HCT116 (cell line): ENCODE measurements around the gene HNRNPDL. TPM values are rescaled to one million over a fixed set of nuclear protein-coding genes. Genes with fewer than 3 reads are reported as not detected.
"Not testable (repeated sequence)": the region's sequence is repeated elsewhere in the genome, so short reads cannot be mapped to it uniquely, and the experiment has no call there.

Experiments
- ATAC-seq: fragments of 200-7000 bp; cut with Tn5 transposase; 2 replicates; pipeline ENCODE4 v1.9.1; 2020; ENCODE audit warnings: mild to moderate bottlenecking, moderate library complexity
- BruUV-seq: library from RNA; stranded (reverse); fragments of 400-500 nt; replicated peaks from 2 replicates; lab custom pipeline; 2021; lab: Mats Ljungman, UMichigan
- CTCF ChIA-PET: fragments of 300-600 bp; sonication (Branson Sonifier 250); formaldehyde crosslinking; loops from one replicate; lab custom pipeline; 2021; ENCODE audit warnings: antibody characterized with exemption; lab: Charles Lee
- POLR2A ChIA-PET: fragments of 300-600, 350-600 bp; sonication (Branson Sonifier 250); formaldehyde crosslinking; loops from one replicate; lab custom pipeline; 2021; ENCODE audit warnings: antibody characterized with exemption; lab: Charles Lee
- RAD21 ChIA-PET, 2 experiments: fragments of 300-600 bp; sonication (Branson Sonifier 250); formaldehyde crosslinking; loops; one replicate each; lab custom pipeline; 2023; ENCODE audit warnings: low total read pairs in 2 of 2; ENCODE audit not compliant: uncharacterized antibody in 2 of 2, unreplicated experiment in 2 of 2, low non-redundant PET in 1 of 2; lab: Charles Lee
- DNase-seq: peaks from one replicate; pipeline ENCODE4 v3.0.0-alpha.2; 2010; ENCODE audit warnings: low read depth, low spot score
- H2AFZ ChIP-seq: fragments of 200-600 bp; shearing (Covaris generic), sonication (generic); 2 replicates; pipeline ENCODE4 v1.6.1; 2017; ENCODE audit warnings: low read depth, mixed run types, mixed read lengths, antibody characterized with exemption, low read length; ENCODE audit not compliant: poor library complexity, severe bottlenecking
- H3K27ac ChIP-seq: 2 replicates; pipeline ENCODE4 v1.5.1; 2012; ENCODE audit warnings: low read depth, low read length
- H3K27me3 ChIP-seq: fragments of 200-600 bp; sonication (generic); 2 replicates; pipeline ENCODE4 v1.6.1; 2016; ENCODE audit warnings: mixed run types, low read length, mixed read lengths; ENCODE audit not compliant: insufficient read depth
- H3K36me3 ChIP-seq, 2 experiments: fragments of 200-500 bp in 1 of 2; fragments of 200-600 bp in 1 of 2; sonication (Bioruptor generic) in 1 of 2; sonication (generic) in 1 of 2; 2 replicates each; pipeline versions ENCODE4 v1.5.1 to v1.6.1; 2014 to 2016; ENCODE audit warnings: low read length in 2 of 2, inconsistent platforms in 1 of 2, mixed read lengths in 1 of 2, mixed run types in 1 of 2; ENCODE audit not compliant: insufficient read depth in 2 of 2, control insufficient read depth in 1 of 2
- H3K4me1 ChIP-seq, 2 experiments: fragments of 200-600 bp in 1 of 2; sonication (generic) in 1 of 2; 2 replicates each; pipeline versions ENCODE4 v1.5.1 to v1.6.1; 2012 to 2017; ENCODE audit warnings: low read length in 2 of 2, inconsistent platforms in 1 of 2, mild to moderate bottlenecking in 1 of 2, mixed read lengths in 1 of 2, mixed run types in 1 of 2, moderate library complexity in 1 of 2; ENCODE audit not compliant: insufficient read depth in 2 of 2, control insufficient read depth in 1 of 2
- H3K4me2 ChIP-seq: fragments of 200-600 bp; sonication (generic); 2 replicates; pipeline ENCODE4 v1.6.1; 2017; ENCODE audit warnings: mixed run types, low read length, mixed read lengths
- H3K4me3 ChIP-seq, 2 experiments: fragments of 200-600 bp in 1 of 2; sonication (generic) in 1 of 2; replicated peaks in 1 of 2; 2 replicates each; pipeline ENCODE4 v1.5.1; 2011 to 2016; ENCODE audit warnings: low read length in 2 of 2, control low read depth in 1 of 2, low read depth in 1 of 2, mild to moderate bottlenecking in 1 of 2, mixed read lengths in 1 of 2, mixed run types in 1 of 2
- H3K79me2 ChIP-seq: fragments of 200-600 bp; sonication (generic); 2 replicates; pipeline ENCODE4 v1.6.1; 2017; ENCODE audit warnings: mild to moderate bottlenecking, mixed run types, low read length, moderate library complexity, mixed read lengths; ENCODE audit not compliant: insufficient read depth
- H3K9ac ChIP-seq: fragments of 200-600 bp; sonication (generic); 2 replicates; pipeline ENCODE4 v1.6.1; 2016; ENCODE audit warnings: low read length, mixed read lengths
- H3K9me2 ChIP-seq: fragments of 200-600 bp; sonication (generic), shearing (Covaris generic); 2 replicates; pipeline ENCODE4 v1.6.1; 2017; ENCODE audit warnings: mixed run types, mild to moderate bottlenecking, moderate library complexity; ENCODE audit not compliant: insufficient read depth
- H3K9me3 ChIP-seq, 2 experiments: fragments of 200-500 bp in 1 of 2; fragments of 200-600 bp in 1 of 2; sonication (Bioruptor generic) in 1 of 2; sonication (generic) in 1 of 2; 2 replicates each; pipeline ENCODE4 v1.6.1; 2014 to 2017; ENCODE audit warnings: low read length in 2 of 2, mixed read lengths in 2 of 2, inconsistent platforms in 1 of 2, low read depth in 1 of 2, mild to moderate bottlenecking in 1 of 2, mixed run types in 1 of 2, moderate library complexity in 1 of 2; ENCODE audit not compliant: control insufficient read depth in 1 of 2, insufficient read depth in 1 of 2
- H4K20me1 ChIP-seq: fragments of 200-600 bp; sonication (generic), shearing (Covaris generic); 2 replicates; pipeline ENCODE4 v1.6.1; 2017; ENCODE audit warnings: mixed run types, mild to moderate bottlenecking, moderate library complexity; ENCODE audit not compliant: insufficient read depth
- CBX3 ChIP-seq: IDR thresholded peaks from 2 replicates; pipeline ENCODE4 v1.6.1; 2012; ENCODE audit warnings: low read depth
- CTCF ChIP-seq, 3 experiments: fragments of 200-600 bp in 1 of 3; sonication (generic) in 1 of 3; IDR thresholded peaks in 2 of 3; conservative IDR thresholded peaks in 1 of 3; 2 replicates each; pipeline ENCODE4 v1.5.1; 2012 to 2017; ENCODE audit warnings: low read depth in 2 of 3, low read length in 2 of 3, antibody characterized with exemption in 1 of 3, borderline replicate concordance in 1 of 3, control low read depth in 1 of 3, mild to moderate bottlenecking in 1 of 3, mixed read lengths in 1 of 3, mixed run types in 1 of 3, moderate library complexity in 1 of 3; ENCODE audit not compliant: insufficient read depth in 1 of 3
- MAX ChIP-seq: IDR thresholded peaks from 2 replicates; pipeline ENCODE4 v1.6.1; 2012
- POLR2AphosphoS5 ChIP-seq: IDR thresholded peaks from 2 replicates; pipeline ENCODE4 v1.6.1; 2011; ENCODE audit warnings: mild to moderate bottlenecking, low read depth, low read length, moderate library complexity
- RAD21 ChIP-seq: IDR thresholded peaks from 2 replicates; pipeline ENCODE4 v1.6.1; 2012; ENCODE audit warnings: low read depth, mild to moderate bottlenecking
- ZFX ChIP-seq: fragments of 450-650 bp; IDR thresholded peaks from 2 replicates; pipeline ENCODE4 v1.6.1; 2017
- intact Hi-C: fragments of 100-400 bp; cut with micrococcal nuclease; formaldehyde crosslinking; loops from 2 replicates; pipeline ENCODE4 v1.10.0; 2022
- total RNA-seq: library from RNA; stranded (reverse); gene quantifications from one replicate; pipeline ENCODE4 v1.2.1, GENCODE V29; 2021; ENCODE audit not compliant: unreplicated experiment

The HNRNPDL gene
- total RNA-seq, 1 experiment from 2014 or later, result 206 TPM

GRCh38 chr4:82388405-82388804, 41.9 kb downstream of the HNRNPDL start:
- H3K9me3 ChIP-seq, result no peaks in the 10 kb centered on the region
- no peak overlapping the region for H3K4me3 ChIP-seq
- H3K4me1 ChIP-seq, result no peaks in the 10 kb centered on the region; a peak in 1 of 4 replicates
- no peak overlapping the region for H3K4me2 ChIP-seq
- TF ChIP-seq MAX, result no peak
- TF ChIP-seq POLR2AphosphoS5, result no peak
- TF ChIP-seq CTCF (IDR thresholded peaks at IDR 0.05 in 2 of 3, conservative IDR thresholded peaks at IDR 0.05 in 1 of 3; ENCODE audit: borderline replicate concordance in 1 of 3, insufficient read depth in 1 of 3, low read depth in 2 of 3, low read length in 2 of 3), result peak; percentile 18 to 22 (median 21); a peak in 2 of 6 replicates
- TF ChIP-seq RAD21, result peak; percentile 51
- 0 out of 2 replicates have a peak, but pooled peaks have one; percentile 22 for TF ChIP-seq CBX3
- TF ChIP-seq ZFX, result no peak
- TF ChIP-seq, all 23 proteins: peak for 3
- POLR2A ChIA-PET, result interaction anchor here (1.1 to 1.4 kb wide), 2 partner anchors 9 to 41 kb away, joined by 3 read pairs; no protein-coding TSS in a partner anchor
- peak; percentile 68 for ATAC-seq
- Histone ChIP-seq H3K36me3 (no peaks in the 10 kb centered on the region), H3K9me2 (no peaks in the 10 kb centered on the region), H4K20me1 (no peaks in the 10 kb centered on the region), H3K79me2 (no peaks in the 10 kb centered on the region), H3K9ac (no peak overlapping the region), H3K27me3 (no peaks in the 10 kb centered on the region), H2AFZ (no peak overlapping the region), H3K27ac (no peak overlapping the region)
- CTCF ChIA-PET, result interaction anchor here (0.9 kb wide), 1 partner anchor 8 kb away, joined by 3 read pairs; no protein-coding TSS in a partner anchor
- intact Hi-C loops, result no loop called here
- DNase-seq, result no peak
- RAD21 ChIA-PET, result no interaction called here
- no TSS peak for BruUV-seq

- H3K36me3 ChIP-seq, RAD21 ChIA-PET, H3K9ac ChIP-seq, ATAC-seq, H3K9me3 ChIP-seq, H3K4me3 ChIP-seq, H3K79me2 ChIP-seq, CTCF ChIA-PET, H3K27me3 ChIP-seq, H4K20me1 ChIP-seq, BruUV-seq, H3K4me2 ChIP-seq, H2AFZ ChIP-seq, H3K27ac ChIP-seq, H3K9me2 ChIP-seq, intact Hi-C loops, DNase-seq, H3K4me1 ChIP-seq: not testable (repeated sequence)
- POLR2A ChIA-PET, result interaction anchor here (1.0 kb wide), 1 partner anchor 12 kb away, joined by 3 read pairs; the partner anchor contains the start of gene HNRNPD
These were observed 44.0 kb downstream of the HNRNPDL start for GRCh38 chr4:82386312-82386711.
